ENCODE measurements around the gene EGFL8.

GRCh38 chr6:32131439-32131948 is 32.9 kb upstream of the EGFL8 start:
- no peak for TF ChIP-seq EZH2phosphoT487 (IDR thresholded peaks at IDR 0.05; ENCODE audit: insufficient read depth, low read depth)
- TF ChIP-seq EZH2 (IDR thresholded peaks at IDR 0.05; ENCODE audit: insufficient read depth, poor library complexity, severe bottlenecking) = no peak
